NCI-H2171 treated with DMSO at 0.1 percent for 48 hours (cell line): Measurements from ENCODE around the gene ENO2.

Experiments used
- DNase-seq: peaks from one replicate; lab custom pipeline; 2025; lab: John Stamatoyannopoulos, UW

ENO2 gene

DNA sequence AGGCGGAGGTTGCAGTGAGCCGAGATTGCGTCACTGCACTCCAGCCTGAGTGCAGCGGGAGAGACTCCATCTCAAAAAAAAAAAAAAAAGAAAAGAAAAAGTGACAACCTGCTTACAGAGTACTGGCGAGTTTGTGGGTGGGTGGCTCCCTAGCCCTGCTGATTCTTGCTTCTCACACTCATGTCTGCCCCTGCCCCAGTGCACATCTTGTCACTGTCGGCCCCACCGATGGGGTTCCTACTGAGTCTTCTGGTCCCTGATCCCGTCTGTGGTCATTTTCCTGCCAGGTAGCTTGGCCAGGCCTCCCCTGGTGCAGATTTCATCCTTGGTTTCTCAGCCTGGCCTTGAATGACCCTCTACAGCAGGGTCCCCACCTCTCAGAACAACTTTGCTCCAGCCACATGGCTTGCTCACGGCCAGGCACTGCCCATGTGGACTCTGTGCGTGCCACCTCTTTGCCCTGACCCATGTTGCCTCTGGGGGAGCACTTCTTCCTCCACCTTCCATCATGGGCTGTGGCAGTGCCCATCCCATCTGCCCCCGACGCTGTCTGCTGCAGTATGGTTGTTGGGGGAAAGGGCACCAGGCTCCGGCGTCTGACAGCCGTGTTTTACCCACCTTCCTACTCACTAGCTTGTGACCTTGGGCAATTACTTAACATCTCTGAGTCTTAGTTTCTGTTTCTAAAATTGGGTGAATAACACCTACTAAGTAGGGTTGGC lies 34.7 kb downstream of the ENO2 start:
- no peak for DNase-seq

DNA sequence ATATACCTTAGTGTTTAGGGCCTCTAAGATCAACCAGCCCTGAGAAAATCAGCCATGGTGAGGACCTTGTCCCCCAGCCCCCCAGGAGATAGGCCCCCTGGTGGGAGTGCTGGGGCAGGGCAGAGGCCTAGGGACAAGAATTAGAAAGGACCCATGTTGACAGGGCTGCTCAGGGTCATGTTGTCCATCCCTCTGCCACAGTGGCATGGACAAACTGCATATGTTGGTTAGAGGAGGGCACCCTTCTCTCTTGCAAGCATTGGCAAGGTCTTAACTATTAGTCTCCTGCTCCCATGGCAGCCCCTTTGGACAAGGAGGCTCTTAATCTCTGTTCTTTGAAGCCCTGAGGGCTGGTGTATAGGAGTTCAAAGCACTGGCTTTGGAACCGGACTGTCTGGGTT lies 36.0 kb downstream of the ENO2 start:
- DNase-seq: no peak

DNA sequence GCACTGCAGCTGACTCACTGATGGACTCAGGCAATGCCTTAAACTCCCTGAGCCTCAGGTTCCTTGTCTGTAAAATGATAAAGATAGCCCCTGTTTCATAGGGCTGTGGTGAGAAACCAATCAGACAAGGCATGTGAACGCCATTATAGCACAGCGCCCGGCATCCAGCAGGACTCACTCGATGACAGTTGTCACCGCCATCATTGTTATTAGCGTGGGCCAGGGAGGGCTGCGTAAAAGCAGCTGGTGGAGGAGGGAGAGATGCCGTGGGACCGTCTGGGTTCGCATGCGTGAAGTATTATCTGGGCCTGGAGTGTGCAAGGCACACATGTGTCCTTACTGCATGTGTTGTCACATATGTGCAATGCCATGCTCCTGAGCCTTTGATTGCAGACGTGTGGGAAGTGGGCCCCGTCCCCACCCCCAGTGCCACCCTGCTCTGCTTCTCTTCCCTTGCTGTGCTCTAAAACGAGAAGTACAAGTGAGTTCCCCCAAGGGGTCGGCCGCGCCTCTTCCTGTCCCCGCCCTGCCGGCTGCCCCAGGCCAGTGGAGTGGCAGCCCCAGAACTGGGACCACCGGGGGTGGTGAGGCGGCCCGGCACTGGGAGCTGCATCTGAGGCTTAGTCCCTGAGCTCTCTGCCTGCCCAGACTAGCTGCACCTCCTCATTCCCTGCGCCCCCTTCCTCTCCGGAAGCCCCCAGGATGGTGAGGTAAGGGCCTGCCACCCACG lies 36.6 kb downstream of the ENO2 start, which contains the start of gene PTPN6:
Gene PTPN6 (plus strand): TSS at position 546 of the 730 bp plus-strand sequence. CDS start 157 bp downstream, at position 703.
- no peak for DNase-seq

DNA sequence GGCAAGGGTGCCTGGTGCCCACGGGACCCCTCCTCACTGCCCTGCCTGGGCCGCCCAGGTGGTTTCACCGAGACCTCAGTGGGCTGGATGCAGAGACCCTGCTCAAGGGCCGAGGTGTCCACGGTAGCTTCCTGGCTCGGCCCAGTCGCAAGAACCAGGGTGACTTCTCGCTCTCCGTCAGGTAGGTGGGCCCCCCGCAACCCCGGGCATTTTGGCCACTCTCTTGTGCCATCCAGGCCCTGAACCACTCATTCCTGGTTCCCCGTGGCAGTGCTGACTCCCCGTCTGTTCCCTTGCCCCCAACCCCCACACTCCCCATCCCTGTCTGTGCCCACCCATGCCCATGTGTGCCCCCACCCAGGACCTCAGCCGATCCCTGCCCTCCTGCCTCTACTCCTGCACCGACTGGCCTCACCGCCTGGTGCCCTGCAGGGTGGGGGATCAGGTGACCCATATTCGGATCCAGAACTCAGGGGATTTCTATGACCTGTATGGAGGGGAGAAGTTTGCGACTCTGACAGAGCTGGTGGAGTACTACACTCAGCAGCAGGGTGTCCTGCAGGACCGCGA lies 37.3 kb downstream of the ENO2 start:
- DNase-seq: no peak

DNA sequence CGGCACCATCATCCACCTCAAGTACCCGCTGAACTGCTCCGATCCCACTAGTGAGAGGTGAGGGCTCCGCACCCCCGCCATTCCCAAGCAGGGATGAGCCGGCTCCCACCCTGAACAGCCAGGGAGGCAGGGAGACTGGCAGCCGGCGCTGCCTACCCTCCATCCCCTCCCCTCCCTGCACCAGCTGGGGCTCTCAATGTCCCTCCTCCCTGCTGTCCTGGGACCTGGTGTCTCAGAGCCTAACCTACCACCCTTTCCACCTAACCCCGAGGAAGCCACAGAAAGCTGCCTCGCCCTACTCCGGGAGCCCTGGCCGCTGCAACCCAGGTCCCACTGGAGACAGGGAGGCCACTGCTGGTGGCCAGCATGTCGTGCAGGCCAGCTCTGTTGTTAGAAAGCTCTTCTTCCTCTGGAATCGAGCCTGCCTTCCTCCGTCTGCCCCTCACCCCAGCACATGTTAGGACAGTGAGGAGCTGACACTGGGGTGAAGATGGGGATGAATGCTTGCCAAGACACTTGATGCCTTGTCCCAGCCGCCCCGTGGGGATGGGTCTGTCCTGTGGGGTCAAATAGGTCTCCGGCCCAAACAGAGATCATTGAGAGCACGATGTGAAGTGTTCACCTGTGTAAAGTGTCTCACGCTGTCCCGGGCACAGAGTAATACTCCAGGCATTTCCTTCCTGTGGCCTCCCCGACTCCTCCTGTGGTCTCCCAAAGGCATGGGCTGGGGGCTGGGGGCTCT lies 37.9 kb downstream of the ENO2 start:
- no peak for DNase-seq

DNA sequence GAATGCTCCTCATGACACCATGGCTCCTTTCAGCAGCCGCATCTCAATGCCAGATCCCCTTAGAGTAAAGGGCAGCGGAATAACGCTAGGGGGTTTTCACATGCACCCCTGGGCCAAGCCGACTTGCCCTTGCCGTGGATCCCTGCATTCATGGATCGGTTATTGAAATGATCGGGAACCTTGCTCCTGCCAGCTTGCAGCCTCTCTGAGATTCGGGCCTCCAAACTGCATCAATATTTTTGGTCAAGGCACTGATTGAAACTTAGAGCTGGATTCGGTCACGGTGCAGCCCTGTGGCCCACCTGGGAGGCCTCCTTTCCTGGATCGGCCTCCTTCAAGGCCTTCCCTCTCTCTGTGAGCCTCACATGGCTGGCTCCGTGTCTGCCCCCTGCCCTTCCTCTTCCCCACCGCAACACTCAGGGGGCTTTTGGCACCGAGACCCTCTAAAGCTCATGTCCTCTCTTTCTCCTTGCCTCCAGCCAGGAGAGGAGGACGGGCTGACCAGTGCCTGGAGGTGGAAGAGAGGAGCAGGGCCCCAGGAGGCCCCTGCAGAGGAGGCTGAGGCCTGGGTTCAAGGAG lies 38.6 kb downstream of the ENO2 start:
- DNase-seq: no peak

DNA sequence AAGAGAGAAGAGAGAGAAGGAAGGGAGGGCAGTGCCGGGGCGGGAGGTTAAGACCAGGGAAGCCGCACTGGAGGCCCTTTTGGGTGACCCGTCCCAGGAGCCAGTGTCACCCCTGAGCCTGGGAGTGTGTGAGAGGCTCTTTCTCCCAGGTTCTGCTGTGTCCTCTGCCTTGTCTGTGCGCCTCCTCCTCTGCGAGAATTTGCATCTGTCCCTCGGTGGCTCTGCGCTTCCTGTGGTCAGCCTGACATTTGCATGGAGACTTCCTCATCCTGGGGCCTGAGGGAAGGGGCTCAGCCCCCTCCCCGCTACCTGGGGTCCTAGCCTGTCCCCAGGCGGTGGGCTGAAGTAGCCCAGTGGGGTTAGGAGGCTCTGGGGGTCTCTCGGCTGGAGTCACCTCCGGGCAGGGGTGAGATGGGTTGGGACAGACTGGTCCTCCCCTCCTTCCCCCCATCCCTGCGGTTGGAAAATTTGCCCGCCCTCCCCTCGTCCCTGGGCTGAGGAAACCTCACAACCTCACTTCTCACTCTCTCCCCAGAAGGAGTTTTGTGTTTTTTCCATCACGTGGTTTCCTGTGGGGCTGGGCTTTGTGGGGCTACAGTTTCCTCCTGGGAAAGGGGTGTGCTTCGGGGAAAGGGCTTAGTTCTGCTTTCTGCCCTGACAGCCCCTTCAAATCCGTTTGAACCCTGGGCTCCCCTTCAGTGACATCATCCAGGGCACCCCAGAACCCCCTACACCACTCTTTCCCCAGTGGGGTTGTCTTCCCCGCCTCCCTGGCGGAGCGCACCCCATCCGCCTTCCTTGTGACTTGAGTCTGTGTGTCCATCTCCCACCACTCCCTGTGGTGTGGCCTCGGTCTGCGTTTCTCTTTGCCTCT lies 39.3 kb downstream of the ENO2 start:
- DNase-seq: no peak

DNA sequence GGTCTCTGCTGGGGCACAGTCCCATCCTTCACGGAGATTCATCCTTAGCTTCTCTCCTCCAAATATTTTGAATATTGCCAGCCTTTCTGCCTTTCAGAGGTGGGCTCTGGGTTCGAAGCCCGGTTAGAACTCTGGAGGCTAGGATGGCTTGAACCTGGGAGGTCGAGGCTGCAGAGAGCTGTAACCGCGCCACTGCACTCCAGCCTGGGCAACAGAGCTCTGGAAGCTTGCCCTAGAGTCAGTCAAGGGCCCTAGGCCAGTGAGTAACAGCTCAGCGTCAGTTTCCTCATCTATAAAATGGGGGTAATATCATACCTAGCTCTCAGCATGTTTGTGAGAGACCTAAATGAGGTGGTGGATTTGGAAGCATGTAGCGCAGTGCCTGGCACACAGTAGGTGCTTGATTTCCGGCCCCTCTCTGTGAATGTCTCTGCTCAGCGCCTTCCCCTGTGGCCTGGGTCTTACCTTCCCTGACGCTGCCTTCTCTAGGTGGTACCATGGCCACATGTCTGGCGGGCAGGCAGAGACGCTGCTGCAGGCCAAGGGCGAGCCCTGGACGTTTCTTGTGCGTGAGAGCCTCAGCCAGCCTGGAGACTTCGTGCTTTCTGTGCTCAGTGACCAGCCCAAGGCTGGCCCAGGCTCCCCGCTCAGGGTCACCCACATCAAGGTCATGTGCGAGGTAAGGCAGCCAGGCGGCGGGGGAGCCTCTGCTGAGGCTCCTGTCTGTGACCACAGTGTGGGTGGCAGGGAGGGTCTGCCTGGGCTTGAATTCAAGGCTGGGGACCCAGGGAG lies 40.1 kb downstream of the ENO2 start:
- DNase-seq: no peak

DNA sequence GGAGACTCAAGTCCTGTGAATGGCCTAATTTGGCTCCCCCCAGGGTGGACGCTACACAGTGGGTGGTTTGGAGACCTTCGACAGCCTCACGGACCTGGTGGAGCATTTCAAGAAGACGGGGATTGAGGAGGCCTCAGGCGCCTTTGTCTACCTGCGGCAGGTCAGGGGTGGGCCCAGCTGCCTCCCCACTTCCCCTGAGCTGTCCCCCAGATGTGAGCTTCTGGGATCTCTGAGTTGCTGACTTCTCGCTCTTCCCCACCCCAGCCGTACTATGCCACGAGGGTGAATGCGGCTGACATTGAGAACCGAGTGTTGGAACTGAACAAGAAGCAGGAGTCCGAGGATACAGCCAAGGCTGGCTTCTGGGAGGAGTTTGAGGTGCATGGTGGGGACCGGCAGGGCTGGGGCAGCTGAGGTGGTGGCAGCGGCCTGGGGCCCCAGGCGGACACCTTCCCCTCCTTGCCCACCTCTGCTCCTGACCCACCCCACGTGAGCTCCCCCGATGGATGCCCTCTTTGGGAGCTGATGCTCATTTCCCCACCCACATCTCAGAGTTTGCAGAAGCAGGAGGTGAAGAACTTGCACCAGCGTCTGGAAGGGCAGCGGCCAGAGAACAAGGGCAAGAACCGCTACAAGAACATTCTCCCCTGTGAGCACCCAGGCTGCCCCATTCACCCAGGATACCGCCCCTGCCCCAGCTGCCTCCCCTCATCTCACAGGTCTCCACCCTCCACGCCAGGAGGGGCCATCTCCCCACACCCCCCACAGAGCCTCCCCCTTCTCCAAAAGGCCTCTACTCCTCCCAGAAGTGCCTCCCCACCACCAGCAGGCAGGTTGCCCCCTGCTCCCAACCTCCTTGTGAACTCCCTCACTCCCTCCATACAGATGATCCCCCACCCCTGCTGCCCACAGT lies 41.0 kb downstream of the ENO2 start:
- no peak for DNase-seq

DNA sequence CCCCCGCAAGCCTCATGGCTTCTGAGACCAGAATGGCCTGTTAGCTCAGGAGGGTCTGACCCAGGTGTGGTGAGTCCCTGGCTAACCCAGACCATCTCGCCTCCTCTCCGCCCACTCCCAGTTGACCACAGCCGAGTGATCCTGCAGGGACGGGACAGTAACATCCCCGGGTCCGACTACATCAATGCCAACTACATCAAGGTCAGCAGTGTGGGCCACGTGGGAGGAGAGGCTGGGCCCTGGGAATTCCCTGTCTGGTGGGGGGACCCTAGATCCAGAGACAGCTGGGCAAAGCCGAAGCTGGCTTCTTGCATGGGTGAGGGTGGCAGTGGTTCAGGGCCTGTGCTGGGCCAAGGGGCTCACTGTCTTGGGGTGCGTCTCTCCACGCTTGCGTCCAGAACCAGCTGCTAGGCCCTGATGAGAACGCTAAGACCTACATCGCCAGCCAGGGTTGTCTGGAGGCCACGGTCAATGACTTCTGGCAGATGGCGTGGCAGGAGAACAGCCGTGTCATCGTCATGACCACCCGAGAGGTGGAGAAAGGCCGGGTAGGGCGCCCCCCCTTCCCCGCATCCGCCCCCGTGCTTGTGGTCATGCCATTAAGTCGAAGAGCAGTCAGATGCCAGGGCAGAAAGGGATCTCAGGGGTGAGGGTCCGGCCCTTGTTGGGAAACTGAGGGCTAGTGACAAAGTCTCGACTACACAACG lies 41.8 kb downstream of the ENO2 start:
- no peak for DNase-seq

DNA sequence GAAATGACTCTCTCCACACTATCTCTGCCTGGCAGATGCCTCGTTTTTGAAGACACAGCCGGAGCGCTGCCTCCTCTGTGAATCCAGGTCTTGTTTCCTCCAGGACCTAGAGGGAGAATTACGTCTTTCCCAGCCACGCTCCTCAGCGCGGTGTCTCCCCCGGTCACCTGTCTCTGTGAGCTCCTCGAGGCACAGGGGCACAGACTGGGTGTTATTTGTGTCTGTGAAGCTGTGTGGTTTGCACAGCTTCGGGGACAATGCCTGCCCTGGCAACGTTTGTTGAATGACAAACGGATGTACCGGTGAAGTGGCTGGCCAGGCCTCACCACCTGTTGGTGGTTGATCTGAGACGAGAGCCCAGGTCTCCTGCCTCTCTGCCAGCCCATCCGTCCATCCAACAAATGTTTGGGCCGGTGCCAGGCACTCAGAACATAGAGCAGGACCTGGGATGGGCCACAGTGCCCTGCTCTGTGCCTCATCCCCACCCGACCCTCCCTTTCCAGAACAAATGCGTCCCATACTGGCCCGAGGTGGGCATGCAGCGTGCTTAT lies 42.8 kb downstream of the ENO2 start:
- DNase-seq: no peak

DNA sequence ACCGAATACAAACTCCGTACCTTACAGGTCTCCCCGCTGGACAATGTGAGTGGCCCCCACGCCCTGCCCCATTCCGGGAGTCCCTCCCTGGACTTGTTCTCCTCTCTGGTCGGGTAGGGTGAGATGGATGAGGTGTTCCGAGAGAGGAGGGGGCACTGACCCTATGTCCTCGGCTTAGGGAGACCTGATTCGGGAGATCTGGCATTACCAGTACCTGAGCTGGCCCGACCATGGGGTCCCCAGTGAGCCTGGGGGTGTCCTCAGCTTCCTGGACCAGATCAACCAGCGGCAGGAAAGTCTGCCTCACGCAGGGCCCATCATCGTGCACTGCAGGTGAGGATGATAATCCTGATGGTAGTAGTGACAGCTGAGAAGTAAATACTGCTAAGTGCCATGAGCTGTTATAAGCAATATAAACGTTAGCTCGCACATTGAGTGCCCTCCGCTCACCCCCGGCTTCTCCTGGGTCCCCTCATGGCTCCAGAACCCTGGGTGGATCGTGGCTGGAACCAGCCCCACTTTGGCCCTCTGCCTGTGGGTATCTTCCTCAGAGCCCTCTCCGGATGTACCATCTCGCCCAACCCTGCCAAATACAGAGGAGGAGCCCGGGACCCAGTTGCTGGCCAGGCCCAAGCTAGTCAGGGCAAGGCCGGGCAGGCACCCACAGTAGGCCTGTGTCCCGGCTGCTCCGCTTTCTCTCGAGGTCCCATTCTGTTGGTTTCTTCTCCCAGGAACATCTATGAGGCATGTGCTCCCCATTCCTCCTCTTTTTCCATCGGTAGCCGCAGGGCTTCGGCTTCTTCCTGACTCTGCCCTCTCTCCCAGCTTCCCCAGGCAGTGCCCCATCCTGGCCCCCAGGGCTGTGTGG lies 43.6 kb downstream of the ENO2 start:
- DNase-seq: no peak

DNA sequence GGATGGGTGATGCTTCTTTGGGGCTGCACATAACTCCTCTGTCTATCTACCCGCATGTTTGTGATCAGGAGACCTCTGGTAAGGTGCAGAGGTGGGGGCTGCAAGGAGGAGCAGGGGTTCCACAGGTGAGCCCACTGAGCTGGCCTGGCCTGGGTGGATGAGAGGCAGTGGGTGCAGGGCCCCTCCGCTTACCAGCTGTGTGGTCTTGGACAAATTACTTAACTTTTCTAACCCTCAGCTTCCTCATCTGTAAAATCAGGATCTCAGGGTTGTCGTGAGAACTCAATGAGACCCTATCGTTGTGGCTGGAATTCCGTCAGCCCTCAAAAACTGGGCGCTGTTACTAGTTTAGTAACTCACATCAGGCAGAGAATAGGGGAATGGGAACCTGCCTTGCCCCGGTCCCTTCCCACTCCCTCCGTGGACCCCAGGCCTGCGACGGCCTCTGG lies 44.3 kb downstream of the ENO2 start:
- no peak for DNase-seq

DNA sequence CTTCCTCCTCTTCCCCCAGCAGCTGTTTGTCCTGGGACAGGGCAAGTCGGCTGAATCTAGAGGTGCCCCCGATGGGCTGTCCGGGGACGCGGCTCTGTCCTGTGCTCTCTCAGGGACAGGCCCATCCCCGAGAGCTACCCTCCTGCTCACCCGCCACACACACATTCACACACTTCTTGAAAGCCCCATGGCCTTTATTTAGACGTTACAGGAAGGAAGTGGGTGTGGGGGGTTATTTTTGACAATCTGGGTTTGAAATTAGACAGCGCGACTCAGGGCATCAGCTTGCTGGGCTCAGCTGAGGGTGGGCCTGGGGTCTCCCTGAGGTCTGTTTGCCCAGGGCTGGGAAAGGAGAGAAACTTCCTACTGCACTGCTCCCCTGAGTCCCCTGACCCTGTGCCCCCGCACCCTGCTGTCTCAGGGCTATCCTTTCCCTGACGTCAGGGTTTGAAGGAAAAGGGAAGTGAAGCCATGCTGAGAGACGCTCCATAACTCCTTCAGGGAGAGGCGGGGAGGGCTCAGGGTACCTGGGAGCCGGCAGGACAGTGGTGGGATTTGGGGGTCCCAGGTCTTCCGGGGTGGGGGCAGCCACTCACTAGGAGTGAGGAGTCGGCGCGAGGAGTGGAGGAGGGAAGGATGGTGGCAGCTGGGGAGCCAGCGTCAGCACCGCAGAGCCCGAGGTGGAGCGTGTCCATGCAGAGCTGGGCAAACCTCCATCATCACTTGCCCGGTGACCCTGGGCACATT lies 44.9 kb downstream of the ENO2 start:
- DNase-seq: no peak

DNA sequence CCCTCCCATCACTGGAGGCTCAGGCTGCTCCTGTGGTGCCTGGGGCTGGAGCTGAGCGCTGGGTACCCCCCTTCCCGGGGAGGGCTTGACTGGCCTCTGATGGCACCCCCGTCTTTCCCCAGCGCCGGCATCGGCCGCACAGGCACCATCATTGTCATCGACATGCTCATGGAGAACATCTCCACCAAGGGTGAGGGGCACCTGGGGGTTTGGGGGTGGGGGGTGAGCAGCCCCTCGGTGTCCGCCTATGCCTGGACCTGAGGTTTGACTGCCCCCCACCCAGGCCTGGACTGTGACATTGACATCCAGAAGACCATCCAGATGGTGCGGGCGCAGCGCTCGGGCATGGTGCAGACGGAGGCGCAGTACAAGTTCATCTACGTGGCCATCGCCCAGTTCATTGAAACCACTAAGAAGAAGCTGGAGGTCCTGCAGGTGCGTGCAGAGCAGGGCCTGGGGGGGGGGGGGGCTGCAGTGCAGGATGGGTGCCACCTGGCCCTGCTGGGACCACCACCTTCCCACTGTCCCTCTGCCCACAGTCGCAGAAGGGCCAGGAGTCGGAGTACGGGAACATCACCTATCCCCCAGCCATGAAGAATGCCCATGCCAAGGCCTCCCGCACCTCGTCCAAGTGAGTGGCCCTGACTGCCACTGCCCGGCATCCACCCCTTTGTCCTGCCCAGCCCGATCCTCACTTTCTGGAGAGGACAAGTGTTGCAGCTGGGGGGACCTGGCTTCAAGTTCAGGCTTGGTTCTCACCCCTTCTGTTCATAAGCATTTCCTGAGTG lies 45.6 kb downstream of the ENO2 start:
- DNase-seq: no peak
